Ovary (tissue), 3 donors: ENCODE results near the gene CCDC91.

Experiments
- EP300 ChIP-seq: sonication (generic); formaldehyde crosslinking; IDR thresholded peaks from one replicate; pipeline ENCODE4 v1.6.1; 2017; ENCODE audit warnings: antibody characterized with exemption
- POLR2A ChIP-seq: fragments of 450-650 bp; IDR thresholded peaks from one replicate; pipeline ENCODE4 v1.6.1; 2017; ENCODE audit warnings: antibody characterized with exemption, mild to moderate bottlenecking, moderate library complexity
- TF ChIP-seq, protein P1 (sequence below), 3 donors: fragments of 450-650 bp in 2 of 3; fragments of 200-600 bp in 1 of 3; IDR thresholded peaks; one replicate each; pipeline versions ENCODE4 v1.5.1 to v1.8.0; 2016 to 2022; ENCODE audit warnings: antibody characterized with exemption in 3 of 3, mild to moderate bottlenecking in 1 of 3
- donor health status: DM: no; HTN: no; CAD: no.

DNA sequence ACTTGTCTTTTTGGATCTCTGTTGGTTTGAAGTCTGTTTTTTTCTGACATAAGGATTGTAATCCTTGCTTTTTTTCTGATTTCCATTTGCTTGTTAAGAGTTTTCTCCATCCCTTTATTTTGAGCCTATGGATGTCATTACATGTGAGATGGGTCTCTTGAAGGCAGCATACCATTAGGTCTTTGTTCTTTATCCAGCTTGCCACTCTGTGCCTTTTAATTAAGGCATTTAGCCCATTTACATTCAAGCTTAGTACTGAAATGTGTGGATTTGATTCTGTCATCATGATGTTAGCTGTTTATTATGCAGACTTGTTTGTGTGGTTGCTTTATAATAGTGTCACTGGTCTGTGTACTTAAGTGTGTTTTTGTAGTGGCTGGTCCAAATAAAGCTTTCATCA lies 100.0 kb downstream of the CCDC91 start:
- TF ChIP-seq POLR2A: no peak
- no peak for TF ChIP-seq EP300
- TF ChIP-seq, protein P1, sequence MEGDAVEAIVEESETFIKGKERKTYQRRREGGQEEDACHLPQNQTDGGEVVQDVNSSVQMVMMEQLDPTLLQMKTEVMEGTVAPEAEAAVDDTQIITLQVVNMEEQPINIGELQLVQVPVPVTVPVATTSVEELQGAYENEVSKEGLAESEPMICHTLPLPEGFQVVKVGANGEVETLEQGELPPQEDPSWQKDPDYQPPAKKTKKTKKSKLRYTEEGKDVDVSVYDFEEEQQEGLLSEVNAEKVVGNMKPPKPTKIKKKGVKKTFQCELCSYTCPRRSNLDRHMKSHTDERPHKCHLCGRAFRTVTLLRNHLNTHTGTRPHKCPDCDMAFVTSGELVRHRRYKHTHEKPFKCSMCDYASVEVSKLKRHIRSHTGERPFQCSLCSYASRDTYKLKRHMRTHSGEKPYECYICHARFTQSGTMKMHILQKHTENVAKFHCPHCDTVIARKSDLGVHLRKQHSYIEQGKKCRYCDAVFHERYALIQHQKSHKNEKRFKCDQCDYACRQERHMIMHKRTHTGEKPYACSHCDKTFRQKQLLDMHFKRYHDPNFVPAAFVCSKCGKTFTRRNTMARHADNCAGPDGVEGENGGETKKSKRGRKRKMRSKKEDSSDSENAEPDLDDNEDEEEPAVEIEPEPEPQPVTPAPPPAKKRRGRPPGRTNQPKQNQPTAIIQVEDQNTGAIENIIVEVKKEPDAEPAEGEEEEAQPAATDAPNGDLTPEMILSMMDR (IDR thresholded peaks at IDR 0.05): no peak
